ENCODE data around the gene IFT25. TPM values are rescaled to one million over a fixed set of nuclear protein-coding genes. Genes with fewer than 3 reads are reported as not detected.
"Not testable (repeated sequence)": the region's sequence is repeated elsewhere in the genome, so short reads cannot be mapped to it uniquely, and the experiment has no call there.

IFT25 gene
- total RNA-seq, result 10 to 100 TPM; 60.5 to 63.5 TPM

DNA sequence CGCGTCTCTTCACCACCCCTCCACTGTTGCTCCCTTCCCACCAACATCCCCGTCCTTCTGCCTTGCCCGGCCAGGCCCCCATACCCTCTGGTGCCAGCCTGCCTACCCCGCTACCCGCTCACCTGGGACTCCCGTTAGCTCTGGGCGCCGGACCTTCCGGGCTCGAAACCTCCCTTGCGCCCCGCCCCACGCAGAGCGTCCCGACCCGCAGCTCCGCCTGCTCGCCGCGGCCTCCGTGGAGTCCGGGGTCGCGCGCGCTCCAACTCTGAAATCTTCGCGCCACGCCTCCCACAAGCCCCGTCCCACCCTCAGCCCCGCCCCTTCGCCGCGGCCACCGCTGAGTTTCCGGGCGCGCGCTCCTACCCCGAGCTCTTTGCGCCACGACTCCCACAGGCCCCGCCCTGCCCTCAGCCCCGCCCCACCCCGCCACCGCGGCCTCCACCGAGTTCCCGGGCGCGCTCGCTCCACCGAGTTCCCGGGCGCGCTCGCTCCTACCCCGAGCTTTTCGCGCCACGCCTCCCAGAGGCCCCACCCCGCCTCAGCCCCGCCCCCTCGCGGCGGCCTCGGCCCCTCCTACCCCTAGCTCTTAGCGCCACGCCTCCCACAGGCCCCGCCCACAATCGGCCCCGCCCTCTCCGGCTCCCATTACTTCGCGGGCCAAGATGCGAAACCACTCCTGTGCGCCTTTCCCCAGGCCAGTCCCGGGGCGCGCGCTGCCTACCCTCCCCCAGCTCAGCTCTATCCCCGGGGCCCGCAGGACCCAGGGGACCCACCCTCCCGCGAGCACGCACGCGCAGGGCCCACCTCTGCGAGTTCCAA is at the start of gene IFT25:
Gene IFT25, minus strand, starts transcription at position 267 of the 819 bp plus-strand sequence. CDS start 5,617 bp downstream, outside the sequence.
- intact Hi-C loops (cut with micrococcal nuclease), result no loop called here
- H3K4me1 Mint-ChIP-seq (ENCODE audit: low read depth), result peaks cover 53% of the 10 kb centered on the region

DNA sequence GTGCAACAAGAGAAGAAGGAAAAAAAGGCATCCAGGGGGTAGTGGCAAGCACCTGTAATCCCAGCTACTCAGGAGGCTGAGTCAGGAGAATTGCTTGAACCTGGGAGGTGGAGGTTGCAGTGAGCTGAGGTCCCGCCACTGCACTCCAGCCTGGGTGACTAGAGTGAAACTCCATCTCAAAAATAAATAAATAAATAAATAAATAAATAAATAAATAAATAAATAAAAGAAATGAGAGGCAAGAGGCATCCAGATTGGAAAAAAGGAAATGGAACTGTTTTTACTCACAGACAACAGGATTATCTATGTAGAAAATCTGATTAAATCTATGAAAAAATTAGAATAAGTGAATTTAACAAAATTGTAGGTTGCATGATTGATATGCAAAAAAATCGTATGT is 49.0 kb upstream of the IFT25 start:
- H3K27me3 Mint-ChIP-seq; H3K36me3 Mint-ChIP-seq (ENCODE audit: low read depth); H3K9me3 Mint-ChIP-seq; H3K4me1 Mint-ChIP-seq (ENCODE audit: low read depth); DNase-seq; ATAC-seq; CTCF ChIA-PET; POLR2A ChIA-PET; H3K27ac Mint-ChIP-seq; H3K4me3 Mint-ChIP-seq; intact Hi-C loops (cut with micrococcal nuclease): not testable (repeated sequence)

More for the DNA sequence above, at the start of gene IFT25:
- ChIA-PET POLR2A (interaction anchor here (0.9 to 2.6 kb wide), 7 partner anchors 22 to 108 kb away, joined by 3 to 16 read pairs (median 5); partner anchors contain the start of genes NDC1 and YIPF1), CTCF (interaction anchor here (0.9 to 12.2 kb wide), 9 partner anchors 14 to 97 kb away, joined by 3 to 146 read pairs (median 4); partner anchors contain the start of gene YIPF1)
- Mint-ChIP-seq H3K36me3 (ENCODE audit: low read depth) (peaks cover 24% of the 10 kb centered on the region), H3K9me3 (no peaks in the 10 kb centered on the region), H3K4me3 (peak within 1 kb of the TSS; percentile 93), H3K27ac (peak within 1 kb of the TSS; percentile 88), H3K27me3 (no peaks in the 10 kb centered on the region)
- ATAC-seq (peak; percentile 86), DNase-seq (peak; percentile 99)
- TF ChIP-seq, protein P1, sequence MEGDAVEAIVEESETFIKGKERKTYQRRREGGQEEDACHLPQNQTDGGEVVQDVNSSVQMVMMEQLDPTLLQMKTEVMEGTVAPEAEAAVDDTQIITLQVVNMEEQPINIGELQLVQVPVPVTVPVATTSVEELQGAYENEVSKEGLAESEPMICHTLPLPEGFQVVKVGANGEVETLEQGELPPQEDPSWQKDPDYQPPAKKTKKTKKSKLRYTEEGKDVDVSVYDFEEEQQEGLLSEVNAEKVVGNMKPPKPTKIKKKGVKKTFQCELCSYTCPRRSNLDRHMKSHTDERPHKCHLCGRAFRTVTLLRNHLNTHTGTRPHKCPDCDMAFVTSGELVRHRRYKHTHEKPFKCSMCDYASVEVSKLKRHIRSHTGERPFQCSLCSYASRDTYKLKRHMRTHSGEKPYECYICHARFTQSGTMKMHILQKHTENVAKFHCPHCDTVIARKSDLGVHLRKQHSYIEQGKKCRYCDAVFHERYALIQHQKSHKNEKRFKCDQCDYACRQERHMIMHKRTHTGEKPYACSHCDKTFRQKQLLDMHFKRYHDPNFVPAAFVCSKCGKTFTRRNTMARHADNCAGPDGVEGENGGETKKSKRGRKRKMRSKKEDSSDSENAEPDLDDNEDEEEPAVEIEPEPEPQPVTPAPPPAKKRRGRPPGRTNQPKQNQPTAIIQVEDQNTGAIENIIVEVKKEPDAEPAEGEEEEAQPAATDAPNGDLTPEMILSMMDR (IDR thresholded peaks at IDR 0.05), result no peak

DNA sequence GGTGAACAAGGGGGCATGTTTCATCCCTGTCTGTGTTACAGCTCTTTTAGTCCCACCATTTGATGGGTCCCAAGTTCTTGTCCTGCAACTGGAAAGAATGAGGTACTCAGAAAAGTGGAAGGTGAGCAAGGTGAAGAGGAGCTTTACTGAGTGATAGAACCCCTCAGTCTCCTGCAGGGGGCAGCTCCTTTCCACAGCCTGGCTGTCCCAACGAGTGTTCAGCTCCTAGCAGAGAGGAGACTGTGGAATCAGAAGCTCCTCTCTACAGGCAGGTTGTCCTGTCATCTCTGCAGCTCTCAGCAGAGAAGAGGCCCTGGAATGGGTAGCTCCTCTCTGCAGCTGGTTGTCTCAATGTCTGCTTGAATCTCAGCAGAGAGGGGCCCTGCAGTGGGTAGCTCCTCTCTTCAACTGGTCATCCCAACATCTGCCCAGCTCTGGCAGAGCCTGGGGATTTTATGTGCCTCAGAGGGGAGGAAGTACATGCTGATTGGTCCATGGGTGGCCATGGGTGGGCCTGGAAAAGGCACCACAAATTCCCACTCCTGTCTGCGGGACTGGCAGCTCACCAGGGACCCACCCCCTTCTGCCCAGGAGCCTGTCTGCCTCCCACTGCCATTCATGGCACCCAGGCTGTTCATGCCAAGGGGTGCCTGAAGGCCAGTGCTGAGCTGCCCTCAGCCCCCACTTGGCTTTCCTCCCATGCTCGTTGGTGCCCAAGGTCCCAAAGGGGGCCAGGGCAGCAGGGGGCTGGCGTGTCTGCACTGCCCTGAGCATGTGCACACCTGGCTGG is 46.8 kb upstream of the IFT25 start:
- POLR2A ChIA-PET, result no interaction called here
- no peaks in the 10 kb centered on the region for H3K36me3 Mint-ChIP-seq (ENCODE audit: low read depth)
- TF ChIP-seq, protein P1 (IDR thresholded peaks at IDR 0.05), result no peak
- intact Hi-C loops (cut with micrococcal nuclease), result no loop called here
- no peaks in the 10 kb centered on the region for H3K9me3 Mint-ChIP-seq
- peak; percentile 9 for DNase-seq
- ATAC-seq, result no peak
- H3K27me3 Mint-ChIP-seq, result peaks cover 2% of the 10 kb centered on the region
- peaks cover 3% of the 10 kb centered on the region for H3K4me1 Mint-ChIP-seq (ENCODE audit: low read depth)
- no peak overlapping the region for H3K27ac Mint-ChIP-seq
- no peak overlapping the region for H3K4me3 Mint-ChIP-seq
- CTCF ChIA-PET, result interaction anchor here (1.2 to 1.8 kb wide), 4 partner anchors 11 to 77 kb away, joined by 3 to 5 read pairs (median 4); no protein-coding TSS in a partner anchor

DNA sequence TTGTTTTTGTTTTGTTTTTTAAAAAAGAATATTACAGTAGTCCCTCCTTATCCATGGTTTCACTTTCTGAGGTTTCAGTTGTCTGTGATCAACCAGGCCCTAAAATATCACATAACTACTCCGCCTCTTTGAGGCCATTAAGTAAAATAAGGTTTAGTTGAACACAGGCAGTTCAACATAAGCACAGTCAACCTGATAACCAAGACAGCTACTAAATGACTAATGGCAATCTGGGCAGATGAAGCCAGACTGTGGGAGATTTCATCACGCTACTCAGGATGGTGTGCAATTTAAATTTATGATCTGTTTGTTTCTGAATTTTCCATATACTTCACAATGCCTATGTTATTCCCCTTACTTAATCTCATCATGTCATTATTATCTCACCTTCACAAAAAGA is 42.4 kb upstream of the IFT25 start:
- no peaks in the 10 kb centered on the region for H3K9me3 Mint-ChIP-seq
- no peaks in the 10 kb centered on the region for H3K27me3 Mint-ChIP-seq
- ATAC-seq (peak; percentile 74), DNase-seq (no peak)
- H3K27ac Mint-ChIP-seq, result no peak overlapping the region
- intact Hi-C loops (cut with micrococcal nuclease), result no loop called here
- CTCF ChIA-PET, result no interaction called here
- POLR2A ChIA-PET, result no interaction called here
- H3K4me1 Mint-ChIP-seq (ENCODE audit: low read depth), result peaks cover 12% of the 10 kb centered on the region
- TF ChIP-seq, protein P1 (IDR thresholded peaks at IDR 0.05), result no peak
- H3K4me3 Mint-ChIP-seq, result no peak overlapping the region
- H3K36me3 Mint-ChIP-seq (ENCODE audit: low read depth), result no peaks in the 10 kb centered on the region

DNA sequence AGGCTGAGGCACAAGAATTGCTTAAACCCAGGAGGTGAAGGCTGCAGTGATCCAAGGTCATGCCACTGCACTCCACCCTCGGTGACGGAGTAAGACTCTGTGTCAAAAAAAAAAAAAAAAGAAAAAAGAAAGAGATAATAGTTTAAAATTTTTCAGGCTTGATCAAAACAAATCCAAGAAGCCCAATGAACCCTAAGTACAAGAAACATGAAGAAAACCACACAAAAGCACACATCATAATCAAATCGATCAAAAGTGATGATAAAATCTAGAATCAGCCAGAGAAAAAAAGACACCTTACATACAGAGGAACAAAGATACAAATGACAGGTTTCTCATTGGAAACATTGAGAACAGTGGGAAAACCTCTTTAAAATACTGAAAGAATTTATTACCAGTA is 41.0 kb upstream of the IFT25 start:
- Mint-ChIP-seq H3K4me3 (no peak overlapping the region), H3K9me3 (no peaks in the 10 kb centered on the region), H3K4me1 (ENCODE audit: low read depth) (peaks cover 12% of the 10 kb centered on the region), H3K27me3 (peaks cover 1% of the 10 kb centered on the region), H3K36me3 (ENCODE audit: low read depth) (no peaks in the 10 kb centered on the region), H3K27ac (no peak overlapping the region)
- no peak for DNase-seq
- ATAC-seq, result no peak
- intact Hi-C loops (cut with micrococcal nuclease), result no loop called here
- TF ChIP-seq, protein P1 (IDR thresholded peaks at IDR 0.05), result no peak
- ChIA-PET POLR2A (no interaction called here), CTCF (no interaction called here)
